ENCODE results near the gene BCOR. TPM values are rescaled to one million over a fixed set of nuclear protein-coding genes. Genes with fewer than 3 reads are reported as not detected.
A peak's percentile ranks its signal among the peaks of the same experiment; 100 is the strongest.

BCOR gene
- total and polyA plus RNA-seq, 2 of the 8 experiments (the other 6 are each of a cell fraction or from before 2014, with no cell fraction given): 25.0 to 50.8 TPM

DNA sequence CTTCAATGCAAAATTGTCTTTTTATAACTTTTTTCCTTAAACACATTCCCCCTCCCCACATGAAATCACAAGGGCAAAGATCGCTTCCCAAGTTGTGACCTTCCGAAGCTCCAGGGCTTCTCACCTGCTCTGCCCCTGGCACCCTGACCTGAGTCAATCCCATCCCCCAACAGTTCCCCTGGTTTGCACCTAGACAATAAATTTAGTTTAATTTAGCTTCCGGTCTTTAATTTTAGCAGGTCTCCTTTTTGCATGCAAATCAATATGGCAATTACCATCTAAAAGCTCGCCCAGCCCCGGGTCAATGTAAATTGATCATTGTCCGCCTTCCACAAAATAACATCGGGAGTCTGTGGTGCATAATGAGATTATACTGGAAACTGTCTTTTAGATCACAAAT lies 6.8 kb downstream of the BCOR start:
- H4K8ac ChIP-seq (ENCODE audit: extremely low read depth, insufficient read depth, low read length): no peak overlapping the region
- no peak overlapping the region for H3K23ac ChIP-seq (ENCODE audit: insufficient read length)
- no peak overlapping the region for H3K56ac ChIP-seq (replicated peaks; ENCODE audit: insufficient read length, low read depth, low read length)
- FAIRE-seq (peak; percentile 45), DNase-seq (ENCODE audit: low read depth in 1 of 2, low spot score in 2 of 2) (no peak)
- no peak overlapping the region for H2BK12ac ChIP-seq (ENCODE audit: low read depth, low read length)
- H3K4me3 ChIP-seq (ENCODE audit: extremely low read depth in 1 of 4, insufficient read depth in 2 of 4, low read depth in 3 of 4, low read length in 4 of 4): peak overlapping the region; percentile 53 to 79 (median 71); a peak in 7 of 8 replicates
- H3K9ac ChIP-seq (replicated peaks in 1 of 4; ENCODE audit: extremely low read depth in 1 of 4, low read depth in 3 of 4, low read length in 3 of 4): peak overlapping the region in 2 of 4 experiments; percentile 56 to 71; a peak in 2 of 7 replicates
- H4K91ac ChIP-seq (replicated peaks; ENCODE audit: insufficient read length, low read length): peak overlapping the region; percentile 68
- H3K23me2 ChIP-seq (ENCODE audit: low read depth, low read length): peaks cover 19% of the 10 kb centered on the region; the same call in 1 of the 2 replicates
- no peak overlapping the region for H2AK5ac ChIP-seq (ENCODE audit: low read depth, low read length)
- H3K36me3 ChIP-seq (ENCODE audit: control insufficient read depth in 2 of 4, insufficient read depth in 4 of 4, low read length in 3 of 4): no peaks in the 10 kb centered on the region
- H3K79me1 ChIP-seq (ENCODE audit: low read depth, low read length): no peaks in the 10 kb centered on the region
- H3K27ac ChIP-seq (ENCODE audit: low read depth, low read length): peak overlapping the region; percentile 67; the same call in 1 of the 2 replicates
- peak overlapping the region; percentile 78 to 81 for H3K4me2 ChIP-seq (ENCODE audit: insufficient read depth in 1 of 2, low read depth in 2 of 2, low read length in 2 of 2)
- H3K4me1 ChIP-seq (replicated peaks in 1 of 4; ENCODE audit: control insufficient read depth in 3 of 4, insufficient read depth in 4 of 4, low read length in 3 of 4): peaks cover 8 to 25% (median 19%) of the 10 kb centered on the region in 4 experiments
- H3K27me3 ChIP-seq (replicated peaks in 1 of 4; ENCODE audit: control insufficient read depth in 3 of 4, extremely low read depth in 1 of 4, insufficient read depth in 3 of 4, low read length in 3 of 4): peaks cover 0 to 17% (median 8%) of the 10 kb centered on the region in 4 experiments; a peak in 5 of 7 replicates
- H4K5ac ChIP-seq (ENCODE audit: insufficient read length, low read depth, low read length): no peak overlapping the region
- H3K79me2 ChIP-seq (ENCODE audit: control insufficient read depth in 1 of 2, insufficient read depth in 2 of 2, low read length in 2 of 2): peaks cover 22 to 93% of the 10 kb centered on the region in 2 experiments
- peaks cover 21 to 24% of the 10 kb centered on the region in 2 experiments for H4K20me1 ChIP-seq (replicated peaks in 1 of 2; ENCODE audit: control insufficient read depth in 1 of 2, insufficient read depth in 2 of 2, low read length in 2 of 2)
- no peaks in the 10 kb centered on the region for H3K9me3 ChIP-seq (ENCODE audit: insufficient read depth in 2 of 2, low read depth in 1 of 2, low read length in 1 of 2)
- TF ChIP-seq EZH2 (IDR thresholded peaks at IDR 0.05; ENCODE audit: low read depth, low read length, severe bottlenecking): no peak
- TF ChIP-seq SP1 (IDR thresholded peaks at IDR 0.05; ENCODE audit: low read depth, low read length): 0 out of 2 replicates have a peak, but pooled peaks have one; percentile 21
- WGBS, 2 experiments (ENCODE audit: extremely low coverage in 1 of 2, insufficient coverage in 1 of 2, insufficient read length in 1 of 2, insufficient replicate concordance in 2 of 2, low coverage in 1 of 2, low lambda C conversion rate in 2 of 2, missing lambda C conversion rate in 1 of 2): 0% methylated on average over 7 of the region's 7 CpGs; no CpG with 5 or more reads in 1 of the 2 experiments
- no peak overlapping the region for H2BK120ac ChIP-seq (replicated peaks; ENCODE audit: low read depth, low read length)
- H3K14ac ChIP-seq (ENCODE audit: insufficient read length): no peak overlapping the region
- no peak overlapping the region for H3K18ac ChIP-seq (ENCODE audit: extremely low read depth, low read length)
- no peak overlapping the region for H2AFZ ChIP-seq (ENCODE audit: low read length)
- no peak overlapping the region for H3K4ac ChIP-seq (replicated peaks; ENCODE audit: insufficient read length, low read depth, low read length)
- H2BK20ac ChIP-seq (ENCODE audit: low read length): no peak overlapping the region
- POLR2A ChIA-PET (ENCODE audit: partially characterized antibody): interaction anchor here (0.7 to 29.1 kb wide), 19 partner anchors 8 to 275 kb away, joined by 3 to 509 read pairs (median 4); no protein-coding TSS in a partner anchor
- H2BK5ac ChIP-seq (ENCODE audit: low read depth, low read length): peak overlapping the region; percentile 71; the same call in 1 of the 2 replicates
- no peak overlapping the region for H2BK15ac ChIP-seq (ENCODE audit: low read length)
- CTCF ChIA-PET (ENCODE audit: partially characterized antibody): interaction anchor here (0.6 to 1.6 kb wide), 3 partner anchors 47 to 78 kb away, joined by 3 to 5 read pairs (median 3); no protein-coding TSS in a partner anchor

Data from H1 (cell line).